Measurements from ENCODE around the gene CHEK1.

DNA sequence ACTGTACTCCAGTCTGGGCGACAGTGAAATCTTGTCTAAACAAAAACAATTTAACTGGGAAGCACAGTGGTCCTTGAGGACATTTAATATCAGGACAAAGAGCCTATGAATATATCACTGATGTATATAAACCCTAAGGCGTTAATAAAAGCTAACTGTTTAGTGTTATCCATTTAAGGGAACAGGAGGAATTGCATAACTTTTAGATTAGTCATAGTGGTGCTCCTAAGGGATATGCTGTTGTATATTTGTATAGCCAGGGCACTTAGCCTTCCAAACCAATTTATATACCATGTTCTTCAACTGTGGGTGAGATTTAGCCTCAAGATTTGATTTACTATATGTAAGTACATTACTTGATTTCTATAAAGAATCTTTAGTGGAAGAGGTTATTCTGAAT lies 3.0 kb upstream of the CHEK1 start:
- TF ChIP-seq, protein P1, sequence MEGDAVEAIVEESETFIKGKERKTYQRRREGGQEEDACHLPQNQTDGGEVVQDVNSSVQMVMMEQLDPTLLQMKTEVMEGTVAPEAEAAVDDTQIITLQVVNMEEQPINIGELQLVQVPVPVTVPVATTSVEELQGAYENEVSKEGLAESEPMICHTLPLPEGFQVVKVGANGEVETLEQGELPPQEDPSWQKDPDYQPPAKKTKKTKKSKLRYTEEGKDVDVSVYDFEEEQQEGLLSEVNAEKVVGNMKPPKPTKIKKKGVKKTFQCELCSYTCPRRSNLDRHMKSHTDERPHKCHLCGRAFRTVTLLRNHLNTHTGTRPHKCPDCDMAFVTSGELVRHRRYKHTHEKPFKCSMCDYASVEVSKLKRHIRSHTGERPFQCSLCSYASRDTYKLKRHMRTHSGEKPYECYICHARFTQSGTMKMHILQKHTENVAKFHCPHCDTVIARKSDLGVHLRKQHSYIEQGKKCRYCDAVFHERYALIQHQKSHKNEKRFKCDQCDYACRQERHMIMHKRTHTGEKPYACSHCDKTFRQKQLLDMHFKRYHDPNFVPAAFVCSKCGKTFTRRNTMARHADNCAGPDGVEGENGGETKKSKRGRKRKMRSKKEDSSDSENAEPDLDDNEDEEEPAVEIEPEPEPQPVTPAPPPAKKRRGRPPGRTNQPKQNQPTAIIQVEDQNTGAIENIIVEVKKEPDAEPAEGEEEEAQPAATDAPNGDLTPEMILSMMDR (IDR thresholded peaks at IDR 0.05): no peak
- no peak for TF ChIP-seq ZSCAN18 (CRISPR knock-in tag; IDR thresholded peaks at IDR 0.05)
- no peak for TF ChIP-seq SP1 (CRISPR knock-in tag; conservative IDR thresholded peaks at IDR 0.05)

Measured in WTC11 (cell line).